ENCODE data around the gene SECTM1. TPM values are rescaled to one million over a fixed set of nuclear protein-coding genes. Genes with fewer than 3 reads are reported as not detected.

The SECTM1 gene
- total RNA-seq, 6 experiments from 2014 or later = 3.9 to 7.4 (median 5.8) TPM

GRCh38 chr17:82358465-82359350 lies 25.1 kb upstream of the SECTM1 start, which contains the start of gene TEX19:
Gene TEX19 (plus strand): TSS chr17:82359247. CDS start chr17:82362151, 2,904 bp downstream.
- Histone ChIP-seq H3K27ac (no peak within 1 kb of the TSS), H3K4me3 (no peak within 1 kb of the TSS), H3K27me3 (no peaks in the 10 kb centered on the region), H3K4me1 (no peaks in the 10 kb centered on the region), H3K9me3 (no peaks in the 10 kb centered on the region), H3K36me3 (no peaks in the 10 kb centered on the region)
- no peak for ATAC-seq
- no peak for TF ChIP-seq CTCF (IDR thresholded peaks at IDR 0.05)
- no peak for TF ChIP-seq POLR2A (IDR thresholded peaks at IDR 0.05)
- DNase-seq = no peak
- intact Hi-C loops (cut with DNase I) = loop anchor here (10.0 kb wide), 3 partner anchors 56 to 196 kb away; partner anchors contain the start of genes HEXD (in 1 of the 2) and OGFOD3 (in 1 of the 2)
- WGBS (ENCODE audit: insufficient coverage, low coverage, low lambda C conversion rate, missing lambda C conversion rate) = 68% methylated on average over 9 of the region's 21 CpGs

- Histone ChIP-seq H3K36me3 (no peaks in the 10 kb centered on the region), H3K27me3 (no peaks in the 10 kb centered on the region), H3K4me1 (no peaks in the 10 kb centered on the region), H3K4me3 (no peak overlapping the region), H3K27ac (no peak overlapping the region), H3K9me3 (no peaks in the 10 kb centered on the region)
- ATAC-seq (no peak), DNase-seq (no peak)
- no peak for TF ChIP-seq POLR2A (IDR thresholded peaks at IDR 0.05)
- no peak for TF ChIP-seq CTCF (IDR thresholded peaks at IDR 0.05)
- no CpG with 5 or more reads among the region's 2 CpGs for WGBS (ENCODE audit: insufficient coverage, low coverage, low lambda C conversion rate, missing lambda C conversion rate)
- intact Hi-C loops (cut with DNase I) = loop anchor here (10.0 kb wide), 3 partner anchors 57 to 197 kb away; partner anchors contain the start of genes HEXD (in 1 of the 2) and OGFOD3 (in 1 of the 2)
Observed at GRCh38 chr17:82357394-82357793, 23.8 kb upstream of the SECTM1 start.

- no peaks in the 10 kb centered on the region for H3K27me3 ChIP-seq
- intact Hi-C loops (cut with DNase I) = loop anchor here (10.0 kb wide), 3 partner anchors 58 to 198 kb away; partner anchors contain the start of genes HEXD (in 1 of the 2) and OGFOD3 (in 1 of the 2)
- DNase-seq = no peak
- TF ChIP-seq CTCF (IDR thresholded peaks at IDR 0.05) = no peak
- TF ChIP-seq POLR2A (IDR thresholded peaks at IDR 0.05) = no peak
- H3K4me1 ChIP-seq = no peaks in the 10 kb centered on the region
- WGBS (ENCODE audit: insufficient coverage, low coverage, low lambda C conversion rate, missing lambda C conversion rate) = 68% methylated on average over 5 of the region's 20 CpGs
- ATAC-seq = no peak
- no peaks in the 10 kb centered on the region for H3K36me3 ChIP-seq
- no peak overlapping the region for H3K27ac ChIP-seq
- H3K9me3 ChIP-seq = no peaks in the 10 kb centered on the region
- H3K4me3 ChIP-seq = no peak overlapping the region
Observed at GRCh38 chr17:82356845-82357355, 23.3 kb upstream of the SECTM1 start.

- intact Hi-C loops (cut with DNase I) = loop anchor here (10.0 kb wide), 3 partner anchors 59 to 199 kb away; partner anchors contain the start of genes HEXD (in 1 of the 2) and OGFOD3 (in 1 of the 2)
- peak in 2 of 4 donors; percentile 27 to 30 for ATAC-seq
- H3K4me3 ChIP-seq = no peak overlapping the region
- WGBS (ENCODE audit: insufficient coverage, low coverage, low lambda C conversion rate, missing lambda C conversion rate) = no CpG with 5 or more reads among the region's 11 CpGs
- H3K36me3 ChIP-seq = no peaks in the 10 kb centered on the region
- DNase-seq = no peak
- no peaks in the 10 kb centered on the region for H3K9me3 ChIP-seq
- H3K4me1 ChIP-seq = no peaks in the 10 kb centered on the region
- H3K27me3 ChIP-seq = no peaks in the 10 kb centered on the region
- TF ChIP-seq CTCF (IDR thresholded peaks at IDR 0.05) = no peak
- no peak for TF ChIP-seq POLR2A (IDR thresholded peaks at IDR 0.05)
- no peak overlapping the region for H3K27ac ChIP-seq
Observed at GRCh38 chr17:82355770-82356427, 22.3 kb upstream of the SECTM1 start.

Data from right lobe of liver (tissue), 6 donors.